NCI-H748 treated with DMSO at 0.1 percent for 48 hours (cell line): ENCODE data around the gene METTL26.

ENCODE experiments used
- DNase-seq: peaks from one replicate; lab custom pipeline; 2025; lab: John Stamatoyannopoulos, UW

Gene METTL26

GRCh38 chr16:636206-637080 lies at the start of gene METTL26:
Gene METTL26 (minus strand): TSS chr16:636305. CDS start chr16:636290, 15 bp downstream.
- peak; percentile 67 for DNase-seq

- DNase-seq: no peak
Measured at GRCh38 chr16:684961-685696, 49.0 kb upstream of the METTL26 start.

GRCh38 chr16:684071-684794 lies 48.1 kb upstream of the METTL26 start, which contains the start of gene JMJD8:
Gene JMJD8 (minus strand): TSS chr16:684334. CDS start chr16:684319, 15 bp downstream.
- peak; percentile 72 for DNase-seq

- no peak for DNase-seq
Measured at GRCh38 chr16:683396-684070, 47.4 kb upstream of the METTL26 start.

- no peak for DNase-seq
Measured at GRCh38 chr16:682493-683395, 46.6 kb upstream of the METTL26 start.

GRCh38 chr16:681746-682427 lies 45.8 kb upstream of the METTL26 start:
- no peak for DNase-seq

- no peak for DNase-seq
Measured at GRCh38 chr16:680967-681745, 45.1 kb upstream of the METTL26 start.

- DNase-seq: no peak
Measured at GRCh38 chr16:680625-680945, 44.5 kb upstream of the METTL26 start.

- DNase-seq: peak; percentile 46
Measured at GRCh38 chr16:679814-680624, 43.9 kb upstream of the METTL26 start, which contains the start of gene STUB1. Gene STUB1 (plus strand): TSS chr16:680410. CDS start chr16:680526, 116 bp downstream.

- peak; percentile 47 for DNase-seq
Measured at GRCh38 chr16:678858-679813, 43.0 kb upstream of the METTL26 start.

GRCh38 chr16:678209-678857 lies 42.2 kb upstream of the METTL26 start:
- DNase-seq: no peak

GRCh38 chr16:677316-678190 lies 41.4 kb upstream of the METTL26 start:
- no peak for DNase-seq

- peak; percentile 27 for DNase-seq
Measured at GRCh38 chr16:676913-677312, 40.8 kb upstream of the METTL26 start.

- no peak for DNase-seq
Measured at GRCh38 chr16:676565-676902, 40.4 kb upstream of the METTL26 start.

- DNase-seq: no peak
Measured at GRCh38 chr16:675884-676564, 39.9 kb upstream of the METTL26 start.
